Fibroblast of pulmonary artery (primary cell): ENCODE results near the gene SNRNP70.
A peak's percentile ranks its signal among the peaks of the same experiment; 100 is the strongest.

Experiments used
- DNase-seq: peaks from one replicate; pipeline ENCODE4 v3.0.0-alpha.2; 2010; ENCODE audit warnings: low read depth
- H3K4me3 ChIP-seq: replicated peaks from 2 replicates; pipeline ENCODE4 v1.5.1; 2011; ENCODE audit warnings: low read depth, mild to moderate bottlenecking, control low read depth, low read length, moderate library complexity
- TF ChIP-seq, protein P1 (sequence below): IDR thresholded peaks from 2 replicates; pipeline ENCODE4 v1.5.1; 2011; ENCODE audit warnings: mild to moderate bottlenecking, control low read depth, low read length, inconsistent platforms; ENCODE audit errors: missing control alignments

The SNRNP70 gene

GRCh38 chr19:49114630-49115363, 29.5 kb downstream of the SNRNP70 start:
- peak; percentile 54 for DNase-seq

GRCh38 chr19:49116544-49116943, 31.3 kb downstream of the SNRNP70 start:
- no peak for DNase-seq

More at GRCh38 chr19:49114630-49115363, 29.5 kb downstream of the SNRNP70 start:
- TF ChIP-seq, protein P1, sequence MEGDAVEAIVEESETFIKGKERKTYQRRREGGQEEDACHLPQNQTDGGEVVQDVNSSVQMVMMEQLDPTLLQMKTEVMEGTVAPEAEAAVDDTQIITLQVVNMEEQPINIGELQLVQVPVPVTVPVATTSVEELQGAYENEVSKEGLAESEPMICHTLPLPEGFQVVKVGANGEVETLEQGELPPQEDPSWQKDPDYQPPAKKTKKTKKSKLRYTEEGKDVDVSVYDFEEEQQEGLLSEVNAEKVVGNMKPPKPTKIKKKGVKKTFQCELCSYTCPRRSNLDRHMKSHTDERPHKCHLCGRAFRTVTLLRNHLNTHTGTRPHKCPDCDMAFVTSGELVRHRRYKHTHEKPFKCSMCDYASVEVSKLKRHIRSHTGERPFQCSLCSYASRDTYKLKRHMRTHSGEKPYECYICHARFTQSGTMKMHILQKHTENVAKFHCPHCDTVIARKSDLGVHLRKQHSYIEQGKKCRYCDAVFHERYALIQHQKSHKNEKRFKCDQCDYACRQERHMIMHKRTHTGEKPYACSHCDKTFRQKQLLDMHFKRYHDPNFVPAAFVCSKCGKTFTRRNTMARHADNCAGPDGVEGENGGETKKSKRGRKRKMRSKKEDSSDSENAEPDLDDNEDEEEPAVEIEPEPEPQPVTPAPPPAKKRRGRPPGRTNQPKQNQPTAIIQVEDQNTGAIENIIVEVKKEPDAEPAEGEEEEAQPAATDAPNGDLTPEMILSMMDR: no peak
- peak overlapping the region; percentile 69 for H3K4me3 ChIP-seq

GRCh38 chr19:49117677-49118564, 32.7 kb downstream of the SNRNP70 start:
- TF ChIP-seq, protein P1: no peak
- H3K4me3 ChIP-seq: peak overlapping the region; percentile 69
- no peak for DNase-seq

More at GRCh38 chr19:49116544-49116943, 31.3 kb downstream of the SNRNP70 start:
- no peak overlapping the region for H3K4me3 ChIP-seq
- TF ChIP-seq, protein P1: no peak

- peak within 1 kb of the TSS; percentile 69 for H3K4me3 ChIP-seq
- peak; percentile 95 for DNase-seq
- TF ChIP-seq, protein P1: no peak
Observed at GRCh38 chr19:49118565-49119410, 33.5 kb downstream of the SNRNP70 start, which contains the start of gene C19orf73. Gene C19orf73 (minus strand): TSS chr19:49119143. CDS start chr19:49119022, 121 bp downstream.

DNA sequence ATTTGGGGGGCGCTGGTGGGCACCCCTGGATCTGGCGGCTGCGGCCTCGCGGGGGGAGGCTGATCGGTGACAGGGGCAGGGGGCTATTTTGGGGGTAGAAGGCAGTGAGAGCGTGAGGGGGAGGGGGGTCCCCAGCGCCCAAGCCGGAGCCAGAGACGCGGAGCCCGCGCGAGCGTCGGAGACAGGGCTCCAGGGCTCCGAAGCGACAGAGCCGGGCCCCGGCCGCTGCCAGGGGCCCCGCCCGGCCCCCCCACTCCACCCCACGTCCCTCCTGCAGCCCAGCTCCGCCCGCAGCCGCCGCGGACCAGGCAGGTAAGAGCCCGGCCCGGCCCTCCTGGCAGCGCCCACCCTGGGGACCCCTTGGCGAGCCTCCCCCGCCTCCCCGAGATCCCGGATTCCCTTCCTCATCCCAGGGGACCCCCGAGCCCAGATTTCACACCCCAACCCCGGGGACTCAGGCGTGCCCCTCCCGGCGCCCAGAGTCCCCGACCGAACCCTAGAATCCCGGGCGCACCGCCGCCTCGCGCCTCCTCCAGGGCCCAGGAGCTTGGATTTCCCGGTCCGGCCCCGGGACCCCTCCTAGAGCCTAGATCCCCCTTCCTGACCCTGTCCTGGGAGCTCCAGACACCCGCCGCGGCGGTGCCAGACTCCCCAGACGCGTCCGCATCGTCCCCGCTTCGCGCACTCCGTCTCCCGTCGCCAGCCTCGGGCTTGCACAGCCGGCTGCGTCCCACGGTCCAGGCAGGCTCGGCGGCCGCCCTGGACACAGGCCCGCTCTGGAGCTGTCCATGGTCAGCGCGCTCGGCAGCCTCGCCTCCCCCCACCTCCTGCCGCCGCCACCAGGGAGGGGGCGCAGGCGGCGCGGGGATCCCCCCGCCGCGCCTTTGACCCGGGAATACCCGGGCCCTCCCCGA, 34.4 kb downstream of the SNRNP70 start, which contains the start of gene PPFIA3:
Gene PPFIA3, plus strand, starts transcription at position 134 of the 914 bp plus-strand sequence. CDS start 8,330 bp downstream, outside the sequence.
- TF ChIP-seq, protein P1: no peak
- H3K4me3 ChIP-seq: peak within 1 kb of the TSS; percentile 69
- peak; percentile 66 for DNase-seq
